Natural killer cell (primary cell): ENCODE measurements around the gene SYMPK. TPM values are rescaled to one million over a fixed set of nuclear protein-coding genes. Genes with fewer than 3 reads are reported as not detected.
A peak's percentile ranks its signal among the peaks of the same experiment; 100 is the strongest.

Source experiments
- ATAC-seq, 3 donors: fragments of 150-1000 bp in 2 of 3; fragments of 200-7000 bp in 1 of 3; cut with Tn5 transposase; 1 replicate in 1 of 3; 2 replicates in 2 of 3; pipeline ENCODE4 v1.10.0; 2021; ENCODE audit warnings: mild to moderate bottlenecking in 2 of 3, moderate library complexity in 2 of 3
- DNase-seq, 2 donors: peaks; one replicate each; pipeline versions ENCODE4 v3.0.0 to v3.0.0-alpha.2; 2013 to 2021; ENCODE audit warnings: mixed read lengths in 1 of 2
- H3K27ac ChIP-seq: one replicate; pipeline ENCODE4 v1.5.1; 2013; ENCODE audit warnings: mild to moderate bottlenecking, low read length
- H3K27me3 ChIP-seq: one replicate; pipeline ENCODE4 v1.6.1; 2013; ENCODE audit warnings: low read length; ENCODE audit not compliant: control insufficient read depth, insufficient read depth
- H3K36me3 ChIP-seq: one replicate; pipeline ENCODE4 v1.6.1; 2013; ENCODE audit warnings: low read length; ENCODE audit not compliant: control insufficient read depth, insufficient read depth
- H3K4me1 ChIP-seq: one replicate; pipeline ENCODE4 v1.6.1; 2013; ENCODE audit warnings: low read length; ENCODE audit not compliant: control insufficient read depth, insufficient read depth
- H3K4me3 ChIP-seq: one replicate; pipeline ENCODE4 v1.5.1; 2013; ENCODE audit warnings: low read length
- H3K9me3 ChIP-seq: one replicate; pipeline ENCODE4 v1.6.1; 2013; ENCODE audit warnings: low read length; ENCODE audit not compliant: control insufficient read depth, insufficient read depth
- H3K27ac Mint-ChIP-seq, 2 donors: one replicate each; pipeline ENCODE4 v1.8.0; 2022; ENCODE audit warnings: mild to moderate bottlenecking in 2 of 2, mixed read lengths in 2 of 2, moderate library complexity in 1 of 2
- H3K27me3 Mint-ChIP-seq, 2 donors: one replicate each; pipeline ENCODE4 v1.8.0; 2022; ENCODE audit warnings: low read depth in 2 of 2, mixed read lengths in 2 of 2
- H3K36me3 Mint-ChIP-seq: one replicate; pipeline ENCODE4 v1.8.0; 2022; ENCODE audit warnings: mixed read lengths
- H3K4me1 Mint-ChIP-seq, 2 donors: one replicate each; pipeline ENCODE4 v1.8.0; 2022; ENCODE audit warnings: mixed read lengths in 2 of 2
- H3K4me3 Mint-ChIP-seq: one replicate; pipeline ENCODE4 v1.8.0; 2022; ENCODE audit warnings: mild to moderate bottlenecking, moderate library complexity, mixed read lengths
- H3K9me3 Mint-ChIP-seq, 2 donors: one replicate each; pipeline ENCODE4 v1.8.0; 2022; ENCODE audit warnings: mixed read lengths in 2 of 2
- WGBS: methylation state at CpG from one replicate; pipeline ENCODE4 v1.1.7; 2013; ENCODE audit warnings: missing lambda C conversion rate; ENCODE audit not compliant: insufficient coverage; 5-methylcytosine and 5-hydroxymethylcytosine counted together
- intact Hi-C: fragments of 100-400 bp; cut with micrococcal nuclease; formaldehyde crosslinking; loops from one replicate; pipeline ENCODE4 v1.14.2; 2022
- total RNA-seq, 4 donors: library from RNA; stranded (reverse); fragments of 120-200 nt in 1 of 4; gene quantifications; one replicate each; pipeline versions ENCODE4 v1.2.3 to v1.2.4, GENCODE V29; 2013 to 2022
- TF ChIP-seq, protein P1 (sequence below): fragments of 200-600 bp; IDR thresholded peaks from one replicate; pipeline ENCODE4 v1.8.0; 2022; ENCODE audit warnings: antibody characterized with exemption

The SYMPK gene
- total RNA-seq, 3 donors from 2014 or later (not counting 1 experiment from before 2014, with no cell fraction given): 86.4 to 94.8 (median 86.7) TPM

DNA sequence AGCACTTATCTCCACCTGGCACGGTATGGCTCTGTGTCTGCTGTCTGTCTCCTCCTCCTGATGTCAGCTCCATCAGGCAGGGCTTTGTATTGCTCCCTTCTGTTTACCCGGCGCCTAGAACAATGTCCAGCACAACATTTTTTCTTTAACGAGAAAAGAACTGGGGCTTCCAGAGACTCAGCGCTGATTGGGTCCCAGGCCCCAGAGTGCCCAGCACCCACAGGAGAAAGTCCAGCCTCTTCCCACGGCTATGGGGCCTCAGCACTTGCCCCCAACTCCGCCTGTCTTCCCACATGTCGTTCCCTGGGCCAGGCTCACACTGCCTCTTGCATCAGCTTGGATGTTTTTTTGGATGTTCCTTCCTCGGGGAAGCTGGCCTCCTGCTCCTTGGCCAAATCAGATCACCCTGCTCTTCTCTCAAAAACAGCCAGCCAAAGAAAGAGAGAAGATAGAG, 32.6 kb upstream of the SYMPK start:
- TF ChIP-seq, protein P1, sequence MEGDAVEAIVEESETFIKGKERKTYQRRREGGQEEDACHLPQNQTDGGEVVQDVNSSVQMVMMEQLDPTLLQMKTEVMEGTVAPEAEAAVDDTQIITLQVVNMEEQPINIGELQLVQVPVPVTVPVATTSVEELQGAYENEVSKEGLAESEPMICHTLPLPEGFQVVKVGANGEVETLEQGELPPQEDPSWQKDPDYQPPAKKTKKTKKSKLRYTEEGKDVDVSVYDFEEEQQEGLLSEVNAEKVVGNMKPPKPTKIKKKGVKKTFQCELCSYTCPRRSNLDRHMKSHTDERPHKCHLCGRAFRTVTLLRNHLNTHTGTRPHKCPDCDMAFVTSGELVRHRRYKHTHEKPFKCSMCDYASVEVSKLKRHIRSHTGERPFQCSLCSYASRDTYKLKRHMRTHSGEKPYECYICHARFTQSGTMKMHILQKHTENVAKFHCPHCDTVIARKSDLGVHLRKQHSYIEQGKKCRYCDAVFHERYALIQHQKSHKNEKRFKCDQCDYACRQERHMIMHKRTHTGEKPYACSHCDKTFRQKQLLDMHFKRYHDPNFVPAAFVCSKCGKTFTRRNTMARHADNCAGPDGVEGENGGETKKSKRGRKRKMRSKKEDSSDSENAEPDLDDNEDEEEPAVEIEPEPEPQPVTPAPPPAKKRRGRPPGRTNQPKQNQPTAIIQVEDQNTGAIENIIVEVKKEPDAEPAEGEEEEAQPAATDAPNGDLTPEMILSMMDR: no peak
- no peak overlapping the region for H3K27ac Mint-ChIP-seq
- 97% methylated on average over 9 of the region's 9 CpGs for WGBS
- Histone ChIP-seq H3K36me3 (peaks cover 14% of the 10 kb centered on the region), H3K4me1 (peaks cover 6% of the 10 kb centered on the region), H3K9me3 (no peaks in the 10 kb centered on the region), H3K27ac (no peak overlapping the region), H3K4me3 (no peak overlapping the region), H3K27me3 (no peaks in the 10 kb centered on the region)
- intact Hi-C loops: no loop called here
- no peaks in the 10 kb centered on the region for H3K9me3 Mint-ChIP-seq
- no peak overlapping the region for H3K4me3 Mint-ChIP-seq
- no peaks in the 10 kb centered on the region for H3K36me3 Mint-ChIP-seq
- peaks cover 4 to 7% of the 10 kb centered on the region in 2 donors for H3K4me1 Mint-ChIP-seq
- DNase-seq: no peak
- no peaks in the 10 kb centered on the region for H3K27me3 Mint-ChIP-seq
- ATAC-seq: no peak

DNA sequence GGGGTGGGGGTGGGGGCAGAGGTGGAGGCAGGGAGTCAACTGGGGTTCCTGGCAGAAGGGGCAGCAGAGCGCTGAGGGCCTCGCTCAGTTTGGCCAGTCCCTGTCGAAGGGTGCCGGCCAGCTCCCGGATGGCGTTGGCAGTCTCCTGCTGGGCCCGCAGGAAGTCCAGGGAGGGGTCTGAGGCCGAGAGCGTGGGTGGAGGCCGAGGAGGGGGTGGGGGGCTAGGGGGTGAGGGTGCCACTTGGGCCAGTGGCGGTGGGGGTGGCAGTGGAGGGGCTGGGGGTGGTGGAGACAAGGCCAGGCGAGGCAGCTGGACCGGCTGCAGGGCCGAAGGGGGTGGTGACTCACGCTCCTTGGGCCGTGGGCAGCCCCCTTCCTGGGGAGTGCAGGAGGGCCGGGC, 27.9 kb upstream of the SYMPK start:
- TF ChIP-seq, protein P1: no peak
- Mint-ChIP-seq H3K4me1 (peaks cover 15% of the 10 kb centered on the region in 2 donors), H3K9me3 (no peaks in the 10 kb centered on the region), H3K27me3 (no peaks in the 10 kb centered on the region), H3K36me3 (no peaks in the 10 kb centered on the region), H3K4me3 (no peak overlapping the region), H3K27ac (no peak overlapping the region)
- no peak overlapping the region for H3K4me3 ChIP-seq
- WGBS: 92% methylated on average over 16 of the region's 17 CpGs
- no peak overlapping the region for H3K27ac ChIP-seq
- H3K27me3 ChIP-seq: no peaks in the 10 kb centered on the region
- no peaks in the 10 kb centered on the region for H3K9me3 ChIP-seq
- no peak for DNase-seq
- ATAC-seq: no peak
- peaks cover 12% of the 10 kb centered on the region for H3K4me1 ChIP-seq
- intact Hi-C loops: no loop called here
- H3K36me3 ChIP-seq: peaks cover 5% of the 10 kb centered on the region

DNA sequence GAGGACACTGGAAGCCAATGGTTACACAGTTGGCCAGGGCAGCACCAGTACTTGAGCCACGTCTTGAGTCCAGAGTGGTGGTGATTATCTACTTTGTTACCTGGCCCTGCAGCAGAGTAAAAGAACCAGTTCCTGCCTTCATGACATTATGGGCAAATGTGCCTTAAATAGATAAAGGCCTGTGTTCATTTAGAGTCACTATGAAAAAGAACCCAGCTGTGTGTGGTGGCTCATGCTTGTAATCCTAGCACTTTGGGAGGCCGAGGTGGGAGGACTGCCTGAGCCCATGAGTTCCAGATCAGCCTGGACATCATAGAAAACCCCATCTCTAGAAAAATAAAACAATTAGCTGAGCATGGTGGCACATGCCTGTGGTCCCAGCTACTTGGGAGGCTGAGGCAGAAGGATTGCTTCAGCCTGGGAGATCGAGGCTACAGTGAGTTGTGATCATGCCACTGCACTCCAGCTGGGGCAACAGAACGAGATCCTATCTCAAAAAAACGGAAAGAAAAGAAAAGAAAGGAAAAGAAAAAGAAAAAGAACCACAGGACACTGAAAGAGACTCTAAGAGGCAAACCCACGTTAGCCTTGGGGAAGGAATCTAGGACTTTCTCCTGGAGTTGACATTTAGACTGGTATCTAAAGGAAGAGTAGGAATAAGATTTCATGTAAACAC, 26.4 kb upstream of the SYMPK start:
- Mint-ChIP-seq H3K27ac (peak overlapping the region in 1 of 2 donors; percentile 51), H3K9me3 (no peaks in the 10 kb centered on the region), H3K36me3 (no peaks in the 10 kb centered on the region), H3K4me3 (no peak overlapping the region), H3K4me1 (peaks cover 11 to 22% of the 10 kb centered on the region in 2 donors), H3K27me3 (no peaks in the 10 kb centered on the region)
- Histone ChIP-seq H3K27ac (no peak overlapping the region), H3K36me3 (no peaks in the 10 kb centered on the region), H3K4me3 (no peak overlapping the region), H3K4me1 (peaks cover 19% of the 10 kb centered on the region), H3K27me3 (no peaks in the 10 kb centered on the region), H3K9me3 (no peaks in the 10 kb centered on the region)
- 86% methylated on average over 6 of the region's 6 CpGs for WGBS
- DNase-seq (no peak), ATAC-seq (no peak)
- TF ChIP-seq, protein P1: no peak
- intact Hi-C loops: no loop called here
